Transverse colon (tissue), 3 donors: Measurements from ENCODE around the gene OSBPL9.

Experiments
- EP300 ChIP-seq: sonication (generic); formaldehyde crosslinking; IDR thresholded peaks from one replicate; pipeline ENCODE4 v1.6.1; 2017; ENCODE audit warnings: antibody characterized with exemption, low read depth
- POLR2A ChIP-seq: fragments of 450-650 bp; IDR thresholded peaks from one replicate; pipeline ENCODE4 v1.6.1; 2016; ENCODE audit warnings: antibody characterized with exemption, mild to moderate bottlenecking, moderate library complexity
- TF ChIP-seq, protein P1 (sequence below), 5 experiments: fragments of 200-600 bp in 3 of 5; fragments of 450-650 bp in 2 of 5; sonication (generic) in 3 of 5; IDR thresholded peaks; 1 replicate in 2 of 5; 2 replicates in 3 of 5; pipeline ENCODE4 v1.5.1; 2016 to 2017; ENCODE audit warnings: antibody characterized with exemption in 5 of 5, inconsistent platforms in 3 of 5, mild to moderate bottlenecking in 2 of 5, moderate library complexity in 1 of 5

GRCh38 chr1:51712590-51712989, 95.7 kb downstream of the OSBPL9 start:
- TF ChIP-seq, protein P1, sequence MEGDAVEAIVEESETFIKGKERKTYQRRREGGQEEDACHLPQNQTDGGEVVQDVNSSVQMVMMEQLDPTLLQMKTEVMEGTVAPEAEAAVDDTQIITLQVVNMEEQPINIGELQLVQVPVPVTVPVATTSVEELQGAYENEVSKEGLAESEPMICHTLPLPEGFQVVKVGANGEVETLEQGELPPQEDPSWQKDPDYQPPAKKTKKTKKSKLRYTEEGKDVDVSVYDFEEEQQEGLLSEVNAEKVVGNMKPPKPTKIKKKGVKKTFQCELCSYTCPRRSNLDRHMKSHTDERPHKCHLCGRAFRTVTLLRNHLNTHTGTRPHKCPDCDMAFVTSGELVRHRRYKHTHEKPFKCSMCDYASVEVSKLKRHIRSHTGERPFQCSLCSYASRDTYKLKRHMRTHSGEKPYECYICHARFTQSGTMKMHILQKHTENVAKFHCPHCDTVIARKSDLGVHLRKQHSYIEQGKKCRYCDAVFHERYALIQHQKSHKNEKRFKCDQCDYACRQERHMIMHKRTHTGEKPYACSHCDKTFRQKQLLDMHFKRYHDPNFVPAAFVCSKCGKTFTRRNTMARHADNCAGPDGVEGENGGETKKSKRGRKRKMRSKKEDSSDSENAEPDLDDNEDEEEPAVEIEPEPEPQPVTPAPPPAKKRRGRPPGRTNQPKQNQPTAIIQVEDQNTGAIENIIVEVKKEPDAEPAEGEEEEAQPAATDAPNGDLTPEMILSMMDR (IDR thresholded peaks at IDR 0.05), result no peak
- TF ChIP-seq EP300 (no peak), POLR2A (no peak)
